HepG2 (cell line): ENCODE measurements around the gene TMCC1. TPM values are rescaled to one million over a fixed set of nuclear protein-coding genes. Genes with fewer than 3 reads are reported as not detected.

Experiments
- AGO2 ChIP-seq: fragments of 200-400 bp; formaldehyde crosslinking; optimal IDR thresholded peaks from 2 replicates; pipeline ENCODE3; 2017; ENCODE audit warnings: mild to moderate bottlenecking, low read depth, low read length, moderate library complexity
- ARHGAP35 ChIP-seq: sonication (generic); formaldehyde crosslinking; IDR thresholded peaks from 2 replicates; pipeline ENCODE4 v1.9.0; 2022; ENCODE audit warnings: mild to moderate bottlenecking, inconsistent platforms, moderate library complexity, missing genetic modification reagents, borderline replicate concordance
- DNMT1 ChIP-seq: sonication (generic); formaldehyde crosslinking; IDR thresholded peaks from 2 replicates; pipeline ENCODE4 v1.5.1; 2020; ENCODE audit warnings: mild to moderate bottlenecking, missing genetic modification reagents
- ESRRA ChIP-seq: sonication (generic); formaldehyde crosslinking; IDR thresholded peaks from 2 replicates; pipeline ENCODE4 v1.5.1; 2020; ENCODE audit warnings: mild to moderate bottlenecking, low read depth, missing genetic modification reagents
- GATA4 ChIP-seq: sonication (generic); IDR thresholded peaks from 2 replicates; pipeline ENCODE4 v1.6.1; 2016; ENCODE audit warnings: antibody characterized with exemption, low read depth, borderline replicate concordance
- GZF1 ChIP-seq: sonication (generic); formaldehyde crosslinking; IDR thresholded peaks from 2 replicates; pipeline ENCODE4 v1.5.1; 2020; ENCODE audit warnings: mild to moderate bottlenecking, missing genetic modification reagents
- HOXA3 ChIP-seq: sonication (generic); formaldehyde crosslinking; IDR thresholded peaks from 2 replicates; pipeline ENCODE4 v1.5.0; 2020; ENCODE audit warnings: missing genetic modification reagents
- MLLT10 ChIP-seq: sonication (generic); formaldehyde crosslinking; IDR thresholded peaks from 2 replicates; pipeline ENCODE4 v1.4.0; 2020; ENCODE audit warnings: missing genetic modification reagents
- POLR2G ChIP-seq: fragments of 200-400 bp; formaldehyde crosslinking; IDR thresholded peaks from 2 replicates; pipeline ENCODE4 v1.6.1; 2018; ENCODE audit warnings: mild to moderate bottlenecking, low read depth, low read length, moderate library complexity
- RBFOX2 ChIP-seq: fragments of 200-400 bp; formaldehyde crosslinking; IDR thresholded peaks from 2 replicates; pipeline ENCODE4 v1.6.1; 2017; ENCODE audit warnings: low read depth, mild to moderate bottlenecking, low read length
- RBM39 ChIP-seq: fragments of 200-400 bp; formaldehyde crosslinking; IDR thresholded peaks from one replicate; pipeline ENCODE4 v1.6.1; 2018; ENCODE audit warnings: antibody characterized with exemption, mild to moderate bottlenecking, low read depth, low read length; ENCODE audit not compliant: poor library complexity, severe bottlenecking
- SP5 ChIP-seq: IDR thresholded peaks from 2 replicates; pipeline ENCODE4 v1.6.1; 2016; ENCODE audit warnings: low read depth, borderline replicate concordance
- YEATS2 ChIP-seq: sonication (generic); formaldehyde crosslinking; IDR thresholded peaks from 2 replicates; pipeline ENCODE4 v1.4.0; 2020; ENCODE audit warnings: missing genetic modification reagents, borderline replicate concordance
- ZBTB1 ChIP-seq: sonication (generic); formaldehyde crosslinking; IDR thresholded peaks from 2 replicates; pipeline ENCODE4 v1.4.0; 2020; ENCODE audit warnings: missing genetic modification reagents, borderline replicate concordance
- ZNF124 ChIP-seq: sonication (generic); formaldehyde crosslinking; IDR thresholded peaks from 2 replicates; pipeline ENCODE4 v1.4.0; 2020; ENCODE audit warnings: missing genetic modification reagents
- ZNF160 ChIP-seq: sonication (generic); formaldehyde crosslinking; IDR thresholded peaks from 2 replicates; pipeline ENCODE4 v1.8.0; 2022; ENCODE audit warnings: mild to moderate bottlenecking, inconsistent platforms, missing genetic modification reagents
- ZNF282 ChIP-seq: fragments of 450-650 bp; IDR thresholded peaks from 2 replicates; pipeline ENCODE4 v1.6.1; 2018; ENCODE audit not compliant: partially characterized antibody
- ZNF350 ChIP-seq: sonication (generic); formaldehyde crosslinking; IDR thresholded peaks from 2 replicates; pipeline ENCODE4 v1.4.0; 2020; ENCODE audit warnings: mild to moderate bottlenecking, low read depth, missing genetic modification reagents, borderline replicate concordance
- ZNF530 ChIP-seq: sonication (generic); formaldehyde crosslinking; IDR thresholded peaks from 2 replicates; pipeline ENCODE4 v1.5.0; 2020; ENCODE audit warnings: low read depth, mild to moderate bottlenecking, missing genetic modification reagents
- ZNF607 ChIP-seq: sonication (generic); formaldehyde crosslinking; IDR thresholded peaks from 2 replicates; pipeline ENCODE4 v1.5.1; 2020; ENCODE audit warnings: missing genetic modification reagents, mild to moderate bottlenecking, borderline replicate concordance
- ZNF674 ChIP-seq: sonication (generic); formaldehyde crosslinking; IDR thresholded peaks from 2 replicates; pipeline ENCODE4 v1.5.0; 2020; ENCODE audit warnings: low read depth, mild to moderate bottlenecking, missing genetic modification reagents
- ZNF713 ChIP-seq: sonication (generic); formaldehyde crosslinking; IDR thresholded peaks from 2 replicates; pipeline ENCODE4 v1.4.0; 2020; ENCODE audit warnings: mild to moderate bottlenecking, missing genetic modification reagents
- ZNF761 ChIP-seq: sonication (generic); formaldehyde crosslinking; conservative IDR thresholded peaks from 2 replicates; pipeline ENCODE4 v1.4.0; 2020; ENCODE audit warnings: mild to moderate bottlenecking, missing genetic modification reagents
- ZSCAN21 ChIP-seq: sonication (generic); formaldehyde crosslinking; IDR thresholded peaks from 2 replicates; pipeline ENCODE4 v1.8.0; 2022; ENCODE audit warnings: mild to moderate bottlenecking, missing genetic modification reagents, moderate library complexity, borderline replicate concordance
- polyA plus RNA-seq, 8 experiments: library from polyadenylated mRNA; depleted of rRNA in 3 of 8; stranded (reverse) in 7 of 8; unstranded in 1 of 8; fragments of >200 nt; fragmentation: Illumina TruSeq in 4 of 8; extraction: Trizol in 4 of 8; gene quantifications; 2 replicates each; pipeline versions ENCODE4 v1.2.1 to v1.2.3, GENCODE V29; 2011 to 2016; ENCODE audit warnings: low read depth in 4 of 8, missing spikeins in 1 of 8, mixed read lengths in 1 of 8; ENCODE audit not compliant: insufficient read depth in 1 of 8
- total RNA-seq, 5 experiments: library from RNA; depleted of rRNA; stranded (reverse); fragments of >200 nt; fragmentation: Illumina TruSeq; extraction: Trizol; gene quantifications; 2 replicates each; pipeline ENCODE4 v1.2.3, GENCODE V29; 2016; ENCODE audit warnings: low read depth in 1 of 5
- TF ChIP-seq, protein P1 (sequence below): IDR thresholded peaks from 2 replicates; pipeline ENCODE4 v1.6.1; 2018; ENCODE audit warnings: missing genetic modification reagents, mild to moderate bottlenecking, missing compliant biosample characterization
- TF ChIP-seq, protein P2 (sequence below): sonication (generic); formaldehyde crosslinking; IDR thresholded peaks from 2 replicates; pipeline ENCODE4 v1.4.0; 2020; ENCODE audit warnings: missing genetic modification reagents
- TF ChIP-seq, protein P3 (sequence below): sonication (generic); formaldehyde crosslinking; IDR thresholded peaks from 2 replicates; pipeline ENCODE4 v1.5.0; 2020; ENCODE audit warnings: missing genetic modification reagents

The TMCC1 gene
- total and polyA plus RNA-seq, 2 of the 13 experiments (the other 11 are each of a cell fraction or from before 2014, with no cell fraction given) = 12.1 to 264 TPM

DNA sequence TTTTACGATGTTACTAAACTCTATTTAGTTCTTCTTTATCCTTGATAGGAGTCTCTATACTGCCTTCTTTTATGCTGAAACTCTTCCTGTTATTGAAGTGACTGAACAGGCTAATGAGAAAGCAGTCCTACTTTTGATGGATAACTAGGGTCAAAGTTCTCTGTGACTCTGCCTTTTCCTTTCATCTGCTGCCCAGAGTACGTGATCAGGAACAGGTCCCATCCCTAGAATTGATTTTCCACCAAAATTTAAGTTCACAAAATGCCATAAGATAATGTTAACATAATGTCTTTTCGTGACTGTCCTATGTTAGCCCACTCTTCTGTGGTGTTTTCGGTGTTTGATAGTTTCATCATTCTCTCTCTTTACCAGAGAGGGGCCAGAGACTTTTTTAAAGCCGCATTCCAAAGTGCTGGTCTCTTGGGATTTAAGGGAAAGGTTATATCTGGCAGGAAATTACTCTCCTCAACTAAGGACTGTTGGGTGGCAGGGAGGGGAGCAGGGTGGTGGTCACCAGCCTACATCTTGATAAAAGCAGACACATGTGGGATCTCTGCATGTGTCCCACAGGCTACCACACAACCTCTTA, 236.8 kb downstream of the TMCC1 start (continued):
- TF ChIP-seq, protein P1, sequence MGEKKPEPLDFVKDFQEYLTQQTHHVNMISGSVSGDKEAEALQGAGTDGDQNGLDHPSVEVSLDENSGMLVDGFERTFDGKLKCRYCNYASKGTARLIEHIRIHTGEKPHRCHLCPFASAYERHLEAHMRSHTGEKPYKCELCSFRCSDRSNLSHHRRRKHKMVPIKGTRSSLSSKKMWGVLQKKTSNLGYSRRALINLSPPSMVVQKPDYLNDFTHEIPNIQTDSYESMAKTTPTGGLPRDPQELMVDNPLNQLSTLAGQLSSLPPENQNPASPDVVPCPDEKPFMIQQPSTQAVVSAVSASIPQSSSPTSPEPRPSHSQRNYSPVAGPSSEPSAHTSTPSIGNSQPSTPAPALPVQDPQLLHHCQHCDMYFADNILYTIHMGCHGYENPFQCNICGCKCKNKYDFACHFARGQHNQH = peak; percentile 89
- no peak for TF ChIP-seq DNMT1 (CRISPR knock-in tag)
- no peak for TF ChIP-seq ZBTB1 (CRISPR knock-in tag)
- peak; percentile 89 for TF ChIP-seq ZNF124 (CRISPR knock-in tag)
- TF ChIP-seq ZNF160 (CRISPR knock-in tag) = no peak
- TF ChIP-seq ZNF761 (CRISPR knock-in tag) = no peak
- peak; percentile 67; the same call in 1 of the 2 replicates for TF ChIP-seq SP5 (CRISPR knock-in tag)
- no peak for TF ChIP-seq ZNF350
- peak; percentile 39; the same call in 1 of the 2 replicates for TF ChIP-seq YEATS2
- no peak for TF ChIP-seq ZNF530 (CRISPR knock-in tag)
- no peak for TF ChIP-seq RBM39
- no peak for TF ChIP-seq ZNF713 (CRISPR knock-in tag)
- no peak for TF ChIP-seq ZNF282
- TF ChIP-seq MLLT10 (CRISPR knock-in tag) = no peak
- no peak for TF ChIP-seq GZF1
- no peak for TF ChIP-seq AGO2
- TF ChIP-seq ARHGAP35 (CRISPR knock-in tag) = no peak
- no peak for TF ChIP-seq ZSCAN21
- peak; percentile 53 for TF ChIP-seq POLR2G
- TF ChIP-seq, protein P2, sequence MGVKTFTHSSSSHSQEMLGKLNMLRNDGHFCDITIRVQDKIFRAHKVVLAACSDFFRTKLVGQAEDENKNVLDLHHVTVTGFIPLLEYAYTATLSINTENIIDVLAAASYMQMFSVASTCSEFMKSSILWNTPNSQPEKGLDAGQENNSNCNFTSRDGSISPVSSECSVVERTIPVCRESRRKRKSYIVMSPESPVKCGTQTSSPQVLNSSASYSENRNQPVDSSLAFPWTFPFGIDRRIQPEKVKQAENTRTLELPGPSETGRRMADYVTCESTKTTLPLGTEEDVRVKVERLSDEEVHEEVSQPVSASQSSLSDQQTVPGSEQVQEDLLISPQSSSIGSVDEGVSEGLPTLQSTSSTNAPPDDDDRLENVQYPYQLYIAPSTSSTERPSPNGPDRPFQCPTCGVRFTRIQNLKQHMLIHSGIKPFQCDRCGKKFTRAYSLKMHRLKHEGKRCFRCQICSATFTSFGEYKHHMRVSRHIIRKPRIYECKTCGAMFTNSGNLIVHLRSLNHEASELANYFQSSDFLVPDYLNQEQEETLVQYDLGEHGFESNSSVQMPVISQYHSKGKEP (CRISPR knock-in tag) = no peak
- TF ChIP-seq GATA4 = peak; percentile 53; the same call in 1 of the 2 replicates
- TF ChIP-seq ZNF607 (CRISPR knock-in tag) = no peak
- no peak; the same call in 1 of the 2 replicates for TF ChIP-seq ESRRA (CRISPR knock-in tag)
- peak; percentile 47; the same call in 1 of the 2 replicates for TF ChIP-seq HOXA3 (CRISPR knock-in tag)
- TF ChIP-seq ZNF674 (CRISPR knock-in tag) = no peak
- TF ChIP-seq, protein P3, sequence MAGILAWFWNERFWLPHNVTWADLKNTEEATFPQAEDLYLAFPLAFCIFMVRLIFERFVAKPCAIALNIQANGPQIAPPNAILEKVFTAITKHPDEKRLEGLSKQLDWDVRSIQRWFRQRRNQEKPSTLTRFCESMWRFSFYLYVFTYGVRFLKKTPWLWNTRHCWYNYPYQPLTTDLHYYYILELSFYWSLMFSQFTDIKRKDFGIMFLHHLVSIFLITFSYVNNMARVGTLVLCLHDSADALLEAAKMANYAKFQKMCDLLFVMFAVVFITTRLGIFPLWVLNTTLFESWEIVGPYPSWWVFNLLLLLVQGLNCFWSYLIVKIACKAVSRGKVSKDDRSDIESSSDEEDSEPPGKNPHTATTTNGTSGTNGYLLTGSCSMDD (CRISPR knock-in tag) = no peak
- peak; percentile 4; the same call in 1 of the 2 replicates for TF ChIP-seq RBFOX2
